Aorta (tissue), 5 donors: ENCODE data around the gene RENBP. TPM values are rescaled to one million over a fixed set of nuclear protein-coding genes. Genes with fewer than 3 reads are reported as not detected.

Experiments
- ATAC-seq: fragments of 200-7000 bp; cut with Tn5 transposase; one replicate; pipeline ENCODE4 v1.9.1; 2022; ENCODE audit warnings: moderate library complexity; ENCODE audit not compliant: low FRiP score
- DNase-seq, 2 donors: peaks; one replicate each; pipeline ENCODE4 v3.0.0-alpha.2; 2020
- H3K27ac ChIP-seq, 2 donors: one replicate each; pipeline ENCODE4 v1.5.1; 2013; ENCODE audit warnings: low read length in 2 of 2, mild to moderate bottlenecking in 2 of 2, moderate library complexity in 2 of 2, control low read depth in 1 of 2, inconsistent platforms in 1 of 2, low read depth in 1 of 2
- H3K27me3 ChIP-seq, 2 donors: one replicate each; pipeline ENCODE4 v1.6.1; 2013; ENCODE audit warnings: control low read depth in 1 of 2, low read length in 1 of 2, mild to moderate bottlenecking in 1 of 2, moderate library complexity in 1 of 2; ENCODE audit not compliant: insufficient read depth in 2 of 2, control insufficient read depth in 1 of 2
- H3K36me3 ChIP-seq, 2 donors: one replicate each; pipeline ENCODE4 v1.6.1; 2013; ENCODE audit warnings: control low read depth in 1 of 2, low read length in 1 of 2, mild to moderate bottlenecking in 1 of 2; ENCODE audit not compliant: insufficient read depth in 2 of 2, control insufficient read depth in 1 of 2
- H3K4me1 ChIP-seq, 2 donors: one replicate each; pipeline ENCODE4 v1.6.1; 2013; ENCODE audit warnings: low read length in 2 of 2, control low read depth in 1 of 2, mild to moderate bottlenecking in 1 of 2, moderate library complexity in 1 of 2; ENCODE audit not compliant: insufficient read depth in 2 of 2, control insufficient read depth in 1 of 2
- H3K4me3 ChIP-seq, 2 donors: one replicate each; pipeline ENCODE4 v1.5.1; 2013; ENCODE audit warnings: low read length in 2 of 2, control low read depth in 1 of 2, mild to moderate bottlenecking in 1 of 2
- H3K9me3 ChIP-seq: one replicate; pipeline ENCODE4 v1.6.1; 2013; ENCODE audit warnings: mild to moderate bottlenecking, low read length; ENCODE audit not compliant: control insufficient read depth
- WGBS, 2 donors: extraction: QIAGEN DNeasy Blood & Tissue Kit; methylation state at CpG; one replicate each; pipeline ENCODE4 v1.1.7; 2013; 5-methylcytosine and 5-hydroxymethylcytosine counted together
- intact Hi-C, 2 donors: fragments of 100-400 bp; cut with DNase I; formaldehyde crosslinking; loops; one replicate each; pipeline versions ENCODE4 v1.14.2 to v1.15.0; 2022
- polyA plus RNA-seq, 2 donors: library from polyadenylated mRNA; stranded (reverse); fragments of 200-250 nt; gene quantifications; one replicate each; pipeline ENCODE4 v1.2.3, GENCODE V29; 2013
- total RNA-seq, 2 donors: library from RNA; stranded (reverse); fragmentation: NEBNext Ultra II Directional; extraction: Animal tissue kit (Norgen Biotek cat#: 25700); gene quantifications; one replicate each; pipeline ENCODE4 v1.2.1, GENCODE V29; 2021
- donor health status: healthy with polysubstance abuse.
- donor health status: Bipolar disorder and iron deficiency.
- donor health status: DM: no; HTN: no; CAD: no.
- donor health status: DM: no; HTN: no; CAD: no.
- donor health status: DM: yes; HTN: yes; CAD: no.

Gene RENBP
- total and polyA plus RNA-seq, 4 donors: 10.5 to 20.9 (median 13.8) TPM

GRCh38 chrX:153972368-153973126, 28.1 kb upstream of the RENBP start, which contains the start of gene TMEM187:
TSS of gene TMEM187 (plus strand) at chrX:153972754. CDS start at chrX:153982063, 9,309 bp downstream.
- WGBS, 2 donors: 0 to 12% methylated on average over 96 to 103 of the region's 103 CpGs
- DNase-seq: peak; percentile 94 to 95
- peak; percentile 73 for ATAC-seq
- H3K4me3 ChIP-seq: peak within 1 kb of the TSS; percentile 49 to 77
- no peaks in the 10 kb centered on the region for H3K9me3 ChIP-seq
- intact Hi-C loops: loop anchor here in 1 of 2 donors (2.0 kb wide), 1 partner anchor 44 kb away; no protein-coding TSS in a partner anchor
- peaks cover 0 to 4% of the 10 kb centered on the region in 2 donors for H3K4me1 ChIP-seq
- H3K27me3 ChIP-seq: no peaks in the 10 kb centered on the region
- H3K36me3 ChIP-seq: no peaks in the 10 kb centered on the region
- peak within 1 kb of the TSS; percentile 45 to 98 for H3K27ac ChIP-seq

- WGBS, 2 donors: 0 to 10% methylated on average over 95 to 96 of the region's 96 CpGs
- Histone ChIP-seq H3K27ac (peak within 1 kb of the TSS; percentile 45 to 98), H3K4me3 (peak within 1 kb of the TSS; percentile 49 to 77), H3K36me3 (no peaks in the 10 kb centered on the region), H3K4me1 (peaks cover 0 to 4% of the 10 kb centered on the region in 2 donors), H3K27me3 (no peaks in the 10 kb centered on the region), H3K9me3 (no peaks in the 10 kb centered on the region)
- peak; percentile 87 for ATAC-seq
- peak; percentile 98 for DNase-seq
- intact Hi-C loops: loop anchor here in 1 of 2 donors (2.0 kb wide), 1 partner anchor 43 kb away; no protein-coding TSS in a partner anchor
Observed at GRCh38 chrX:153971450-153972367, 27.3 kb upstream of the RENBP start, which contains the start of gene HCFC1. TSS of gene HCFC1 (minus strand) at chrX:153971818. CDS start at chrX:153970840, 978 bp downstream.

- Histone ChIP-seq H3K27me3 (no peaks in the 10 kb centered on the region), H3K4me1 (peaks cover 0 to 4% of the 10 kb centered on the region in 2 donors), H3K36me3 (no peaks in the 10 kb centered on the region), H3K4me3 (peak overlapping the region; percentile 49 to 77), H3K9me3 (no peaks in the 10 kb centered on the region), H3K27ac (peak overlapping the region; percentile 20 to 98)
- ATAC-seq (peak; percentile 88), DNase-seq (peak; percentile 97 to 98)
- WGBS, 2 donors: 1 to 6% methylated on average over 34 of the region's 34 CpGs
- intact Hi-C loops: no loop called here
Observed at GRCh38 chrX:153971124-153971449, 26.6 kb upstream of the RENBP start.

- Histone ChIP-seq H3K27me3 (no peaks in the 10 kb centered on the region), H3K36me3 (no peaks in the 10 kb centered on the region), H3K27ac (peak overlapping the region in 1 of 2 donors; percentile 98), H3K4me1 (peaks cover 0 to 4% of the 10 kb centered on the region in 2 donors), H3K9me3 (no peaks in the 10 kb centered on the region), H3K4me3 (peak overlapping the region; percentile 49 to 77)
- ATAC-seq (peak; percentile 49), DNase-seq (peak; percentile 68 to 77)
- WGBS, 2 donors: 0 to 8% methylated on average over 42 to 49 of the region's 49 CpGs
- intact Hi-C loops: no loop called here
Observed at GRCh38 chrX:153970357-153971123, 26.1 kb upstream of the RENBP start.

GRCh38 chrX:153969904-153970356, 25.5 kb upstream of the RENBP start:
- Histone ChIP-seq H3K4me1 (peaks cover 0 to 4% of the 10 kb centered on the region in 2 donors), H3K36me3 (no peaks in the 10 kb centered on the region), H3K9me3 (no peaks in the 10 kb centered on the region), H3K4me3 (peak overlapping the region; percentile 33 to 77), H3K27me3 (no peaks in the 10 kb centered on the region), H3K27ac (peak overlapping the region in 1 of 2 donors; percentile 60)
- intact Hi-C loops: no loop called here
- ATAC-seq (no peak), DNase-seq (peak; percentile 67 to 85)
- 0 to 10% methylated on average over 22 to 26 of the region's 26 CpGs for WGBS, 2 donors

- WGBS, 2 donors: 1 to 43% methylated on average over 25 of the region's 25 CpGs
- Histone ChIP-seq H3K4me1 (peaks cover 0 to 4% of the 10 kb centered on the region in 2 donors), H3K36me3 (no peaks in the 10 kb centered on the region), H3K9me3 (no peaks in the 10 kb centered on the region), H3K4me3 (peak overlapping the region; percentile 33 to 77), H3K27ac (peak overlapping the region in 1 of 2 donors; percentile 60), H3K27me3 (no peaks in the 10 kb centered on the region)
- ATAC-seq (no peak), DNase-seq (peak in 1 of 2 donors; percentile 49)
- intact Hi-C loops: no loop called here
Observed at GRCh38 chrX:153969125-153969903, 24.9 kb upstream of the RENBP start.

GRCh38 chrX:153968754-153969124, 24.3 kb upstream of the RENBP start:
- WGBS, 2 donors: 3 to 39% methylated on average over 12 of the region's 12 CpGs
- H3K27ac ChIP-seq: peak overlapping the region in 1 of 2 donors; percentile 59
- peaks cover 0 to 2% of the 10 kb centered on the region in 2 donors for H3K4me1 ChIP-seq
- ATAC-seq (no peak), DNase-seq (peak in 1 of 2 donors; percentile 57)
- no peaks in the 10 kb centered on the region for H3K36me3 ChIP-seq
- intact Hi-C loops: no loop called here
- no peaks in the 10 kb centered on the region for H3K9me3 ChIP-seq
- no peak overlapping the region for H3K4me3 ChIP-seq
- H3K27me3 ChIP-seq: no peaks in the 10 kb centered on the region
